ENCODE measurements around the gene SUMF1. TPM values are rescaled to one million over a fixed set of nuclear protein-coding genes. Genes with fewer than 3 reads are reported as not detected.

SUMF1 gene
- total and polyA plus RNA-seq, 4 donors, result 11.6 to 50.0 (median 31.5) TPM

- Histone ChIP-seq H3K27me3 (ENCODE audit: control insufficient read depth in 3 of 3, insufficient read depth in 3 of 3, low read length in 2 of 3) (no peaks in the 10 kb centered on the region), H3K4me1 (ENCODE audit: control insufficient read depth in 5 of 5, insufficient read depth in 5 of 5, low read length in 5 of 5) (peaks cover 4 to 58% (median 18%) of the 10 kb centered on the region in 5 donors), H3K9me3 (ENCODE audit: control insufficient read depth in 4 of 4, insufficient read depth in 3 of 4, low read length in 3 of 4) (no peaks in the 10 kb centered on the region), H3K27ac (ENCODE audit: low read depth in 1 of 2, low read length in 1 of 2) (no peak overlapping the region), H3K4me3 (no peak overlapping the region), H3K9ac (ENCODE audit: insufficient read depth in 1 of 2, low read length in 2 of 2) (no peak overlapping the region), H3K36me3 (ENCODE audit: control insufficient read depth in 4 of 4, insufficient read depth in 4 of 4, low read length in 4 of 4) (peaks cover 0 to 5% (median under 1%) of the 10 kb centered on the region in 4 donors)
- TF ChIP-seq, protein P1, sequence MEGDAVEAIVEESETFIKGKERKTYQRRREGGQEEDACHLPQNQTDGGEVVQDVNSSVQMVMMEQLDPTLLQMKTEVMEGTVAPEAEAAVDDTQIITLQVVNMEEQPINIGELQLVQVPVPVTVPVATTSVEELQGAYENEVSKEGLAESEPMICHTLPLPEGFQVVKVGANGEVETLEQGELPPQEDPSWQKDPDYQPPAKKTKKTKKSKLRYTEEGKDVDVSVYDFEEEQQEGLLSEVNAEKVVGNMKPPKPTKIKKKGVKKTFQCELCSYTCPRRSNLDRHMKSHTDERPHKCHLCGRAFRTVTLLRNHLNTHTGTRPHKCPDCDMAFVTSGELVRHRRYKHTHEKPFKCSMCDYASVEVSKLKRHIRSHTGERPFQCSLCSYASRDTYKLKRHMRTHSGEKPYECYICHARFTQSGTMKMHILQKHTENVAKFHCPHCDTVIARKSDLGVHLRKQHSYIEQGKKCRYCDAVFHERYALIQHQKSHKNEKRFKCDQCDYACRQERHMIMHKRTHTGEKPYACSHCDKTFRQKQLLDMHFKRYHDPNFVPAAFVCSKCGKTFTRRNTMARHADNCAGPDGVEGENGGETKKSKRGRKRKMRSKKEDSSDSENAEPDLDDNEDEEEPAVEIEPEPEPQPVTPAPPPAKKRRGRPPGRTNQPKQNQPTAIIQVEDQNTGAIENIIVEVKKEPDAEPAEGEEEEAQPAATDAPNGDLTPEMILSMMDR (IDR thresholded peaks at IDR 0.05; ENCODE audit: control extremely low read depth, extremely low read depth), result no peak
- DNase-seq (no peak), ATAC-seq (ENCODE audit: insufficient read depth, low FRiP score) (no peak)
- WGBS, 2 donors, result 86 to 94% methylated on average over 3 of the region's 3 CpGs
These were observed 34.4 kb upstream of the SUMF1 start for GRCh38 chr3:4501437-4501836.

DNA sequence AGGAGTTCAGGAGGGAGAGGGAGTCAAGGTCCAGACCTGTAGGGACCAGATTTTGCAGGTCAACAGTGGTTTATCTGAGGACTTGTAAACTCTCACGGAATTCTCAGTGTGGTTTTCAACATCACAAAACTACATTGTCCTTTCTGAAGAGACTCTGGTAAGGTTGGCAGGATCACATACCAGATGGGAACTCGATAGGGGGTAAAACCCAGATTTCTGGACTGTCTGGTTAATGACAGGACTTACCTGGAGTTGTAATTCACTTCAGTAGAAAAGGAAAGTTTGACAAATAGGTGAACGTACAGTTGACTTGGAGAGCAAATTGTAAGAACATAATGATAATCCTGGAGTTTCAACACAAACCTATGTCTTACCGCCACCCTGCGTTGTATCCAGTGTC lies 31.4 kb upstream of the SUMF1 start:
- TF ChIP-seq, protein P1 (IDR thresholded peaks at IDR 0.05; ENCODE audit: control extremely low read depth, extremely low read depth), result no peak
- Histone ChIP-seq H3K4me1 (ENCODE audit: control insufficient read depth in 5 of 5, insufficient read depth in 5 of 5, low read length in 5 of 5) (peaks cover 0 to 53% (median 9%) of the 10 kb centered on the region in 5 donors), H3K4me3 (no peak overlapping the region), H3K27ac (ENCODE audit: low read depth in 1 of 2, low read length in 1 of 2) (no peak overlapping the region), H3K9ac (ENCODE audit: insufficient read depth in 1 of 2, low read length in 2 of 2) (no peak overlapping the region), H3K9me3 (ENCODE audit: control insufficient read depth in 4 of 4, insufficient read depth in 3 of 4, low read length in 3 of 4) (no peaks in the 10 kb centered on the region), H3K36me3 (ENCODE audit: control insufficient read depth in 4 of 4, insufficient read depth in 4 of 4, low read length in 4 of 4) (peaks cover 0 to 5% (median under 1%) of the 10 kb centered on the region in 4 donors), H3K27me3 (ENCODE audit: control insufficient read depth in 3 of 3, insufficient read depth in 3 of 3, low read length in 2 of 3) (no peaks in the 10 kb centered on the region)
- no peak for ATAC-seq (ENCODE audit: insufficient read depth, low FRiP score)
- no peak for DNase-seq
- 80 to 88% methylated on average over 5 of the region's 5 CpGs for WGBS, 2 donors

DNA sequence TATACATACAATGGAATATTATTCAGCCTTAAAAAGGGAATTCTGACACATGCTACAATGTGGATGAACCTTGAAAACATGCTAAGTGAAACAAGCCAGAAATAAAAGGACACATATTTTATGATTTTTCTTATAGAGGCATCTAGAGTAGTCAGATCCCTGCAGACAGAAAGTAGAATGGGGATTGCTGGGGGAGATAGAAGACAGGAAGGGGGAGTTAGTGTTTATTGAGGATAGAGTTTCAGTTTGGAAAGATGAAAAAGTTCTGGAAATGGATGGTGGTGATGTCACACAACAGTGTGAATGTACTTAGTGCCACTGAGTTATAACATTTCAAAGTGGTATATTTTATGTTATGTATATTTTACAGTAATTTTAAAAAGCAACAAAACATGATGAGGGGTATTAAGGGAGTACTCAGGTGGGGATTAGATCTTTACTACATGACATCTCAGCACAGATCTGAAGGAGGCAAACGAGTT lies 30.8 kb upstream of the SUMF1 start:
- DNase-seq, result no peak
- ATAC-seq (ENCODE audit: insufficient read depth, low FRiP score), result no peak
- Histone ChIP-seq H3K4me3 (no peak overlapping the region), H3K9ac (ENCODE audit: insufficient read depth in 1 of 2, low read length in 2 of 2) (no peak overlapping the region), H3K36me3 (ENCODE audit: control insufficient read depth in 4 of 4, insufficient read depth in 4 of 4, low read length in 4 of 4) (peaks cover 0 to 5% (median under 1%) of the 10 kb centered on the region in 4 donors), H3K27me3 (ENCODE audit: control insufficient read depth in 3 of 3, insufficient read depth in 3 of 3, low read length in 2 of 3) (no peaks in the 10 kb centered on the region), H3K9me3 (ENCODE audit: control insufficient read depth in 4 of 4, insufficient read depth in 3 of 4, low read length in 3 of 4) (no peaks in the 10 kb centered on the region), H3K27ac (ENCODE audit: low read depth in 1 of 2, low read length in 1 of 2) (no peak overlapping the region), H3K4me1 (ENCODE audit: control insufficient read depth in 5 of 5, insufficient read depth in 5 of 5, low read length in 5 of 5) (peaks cover 0 to 47% (median 5%) of the 10 kb centered on the region in 5 donors)
- TF ChIP-seq, protein P1 (IDR thresholded peaks at IDR 0.05; ENCODE audit: control extremely low read depth, extremely low read depth), result no peak
- 45 to 79% methylated on average over 1 of the region's 1 CpG for WGBS, 2 donors

Measured in lung (tissue), 12 donors.